Karpas-422 (cell line): ENCODE measurements around the gene TNFSF4. TPM values are rescaled to one million over a fixed set of nuclear protein-coding genes. Genes with fewer than 3 reads are reported as not detected.
"Not testable (repeated sequence)": the region's sequence is repeated elsewhere in the genome, so short reads cannot be mapped to it uniquely, and the experiment has no call there.

Experiments
- DNase-seq: peaks from one replicate; pipeline ENCODE4 v3.0.0-alpha.2; 2015
- H2AFZ ChIP-seq: fragments of 200-600 bp; sonication (generic); 2 replicates; pipeline ENCODE4 v1.6.1; 2014; ENCODE audit warnings: antibody characterized with exemption, low read length, mixed read lengths
- H3K27ac ChIP-seq: fragments of 200-600 bp; sonication (generic); 2 replicates; pipeline ENCODE4 v1.5.1; 2014; ENCODE audit warnings: mild to moderate bottlenecking, low read length, moderate library complexity
- H3K27me3 ChIP-seq: fragments of 200-600 bp; sonication (generic); 2 replicates; pipeline ENCODE4 v1.6.1; 2014; ENCODE audit warnings: low read length, mixed read lengths
- H3K36me3 ChIP-seq: fragments of 200-600 bp; sonication (generic); 2 replicates; pipeline ENCODE4 v1.6.1; 2014; ENCODE audit warnings: low read length, mixed read lengths; ENCODE audit not compliant: insufficient read depth
- H3K4me1 ChIP-seq: fragments of 200-600 bp; sonication (generic); 2 replicates; pipeline ENCODE4 v1.6.1; 2014; ENCODE audit warnings: mild to moderate bottlenecking, low read length, mixed read lengths
- H3K4me2 ChIP-seq: fragments of 200-600 bp; sonication (generic); 2 replicates; pipeline ENCODE4 v1.6.1; 2014; ENCODE audit warnings: low read length, low read depth, mild to moderate bottlenecking; ENCODE audit not compliant: poor library complexity, severe bottlenecking
- H3K4me3 ChIP-seq: fragments of 200-600 bp; sonication (generic); 2 replicates; pipeline ENCODE4 v1.5.1; 2014; ENCODE audit warnings: mild to moderate bottlenecking, antibody characterized with exemption, low read length, mixed read lengths
- H3K79me2 ChIP-seq: fragments of 200-600 bp; sonication (generic); 2 replicates; pipeline ENCODE4 v1.6.1; 2014; ENCODE audit warnings: mild to moderate bottlenecking, low read length, mixed read lengths
- H3K9ac ChIP-seq: fragments of 200-600 bp; sonication (generic); 2 replicates; pipeline ENCODE4 v1.6.0; 2014; ENCODE audit warnings: low read length
- H3K9me2 ChIP-seq: fragments of 200-600 bp; sonication (generic), shearing (Covaris generic); replicated peaks from 2 replicates; pipeline ENCODE4 v1.6.0; 2014; ENCODE audit warnings: mild to moderate bottlenecking, low read length, moderate library complexity; ENCODE audit not compliant: insufficient read depth
- H3K9me3 ChIP-seq: fragments of 300-700, 200-600 bp; sonication (generic); 2 replicates; pipeline ENCODE4 v1.6.1; 2014; ENCODE audit warnings: low read length, mixed read lengths
- H4K20me1 ChIP-seq: fragments of 200-600 bp; sonication (generic); 2 replicates; pipeline ENCODE4 v1.6.1; 2014; ENCODE audit warnings: mild to moderate bottlenecking, antibody characterized with exemption, low read length, low read depth; ENCODE audit not compliant: insufficient read depth
- total RNA-seq: library from RNA; depleted of rRNA; stranded (reverse); fragments of >200 nt; shearing (Covaris generic); gene quantifications from 2 replicates; pipeline ENCODE4 v1.2.3, GENCODE V29; 2014; ENCODE audit warnings: low replicate concordance

The TNFSF4 gene
- total RNA-seq, 1 experiment from 2014 or later, result 0.26 TPM

DNA sequence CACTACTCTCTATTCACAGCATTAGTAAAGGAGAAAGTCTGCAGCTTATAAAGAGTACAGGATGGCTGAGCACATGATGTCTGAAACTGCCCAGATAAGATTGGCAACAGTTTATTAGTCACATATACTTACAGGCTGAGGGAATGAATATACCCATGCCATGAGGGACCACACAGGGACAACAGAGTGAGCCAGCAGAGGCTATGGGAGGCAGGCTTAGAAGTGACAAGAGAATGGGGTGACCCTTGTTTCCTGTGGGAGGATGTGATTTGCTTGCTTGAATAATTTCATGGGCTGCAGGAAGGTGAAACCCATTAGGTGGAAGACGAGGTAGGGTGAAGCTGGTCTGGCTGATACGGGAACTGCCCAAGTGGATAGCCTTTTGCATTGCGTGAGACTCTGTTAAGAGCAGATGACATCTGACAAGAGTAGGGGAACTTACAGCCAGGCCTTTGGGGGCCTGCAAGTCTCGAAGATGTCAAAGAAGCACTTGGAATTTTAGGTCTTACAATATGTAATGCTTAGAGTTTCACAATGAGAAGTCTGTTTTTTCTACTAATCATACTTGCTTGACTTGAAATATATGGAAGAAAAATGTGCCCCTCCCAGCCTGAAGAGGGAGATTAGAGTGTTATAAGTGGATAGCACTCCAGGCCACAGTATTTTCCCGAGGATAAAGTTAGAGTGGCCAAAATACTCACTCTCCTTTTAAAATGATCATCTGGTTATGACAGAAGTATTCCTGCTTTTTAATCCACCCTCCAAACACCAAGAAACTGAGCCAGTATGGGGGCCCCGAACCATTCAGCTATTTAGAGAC, 34.6 kb upstream of the TNFSF4 start:
- H3K9me2 ChIP-seq, result no peaks in the 10 kb centered on the region
- DNase-seq, result no peak
- no peaks in the 10 kb centered on the region for H4K20me1 ChIP-seq
- no peaks in the 10 kb centered on the region for H3K36me3 ChIP-seq
- no peak overlapping the region for H3K9ac ChIP-seq
- H3K27ac ChIP-seq, result no peak overlapping the region
- H3K4me3 ChIP-seq, result no peak overlapping the region
- H3K79me2 ChIP-seq, result no peaks in the 10 kb centered on the region
- H3K4me2 ChIP-seq, result no peak overlapping the region
- H2AFZ ChIP-seq, result no peak overlapping the region
- peaks cover 8% of the 10 kb centered on the region for H3K9me3 ChIP-seq
- H3K4me1 ChIP-seq, result no peaks in the 10 kb centered on the region
- no peaks in the 10 kb centered on the region for H3K27me3 ChIP-seq

- Histone ChIP-seq H4K20me1 (no peaks in the 10 kb centered on the region), H3K79me2 (no peaks in the 10 kb centered on the region), H3K9me2 (no peaks in the 10 kb centered on the region), H3K27me3 (no peaks in the 10 kb centered on the region), H2AFZ (no peak overlapping the region), H3K36me3 (no peaks in the 10 kb centered on the region), H3K4me2 (no peak overlapping the region), H3K27ac (no peak overlapping the region), H3K4me1 (no peaks in the 10 kb centered on the region), H3K4me3 (no peak overlapping the region), H3K9ac (no peak overlapping the region), H3K9me3 (peaks cover 8% of the 10 kb centered on the region)
- no peak for DNase-seq
Measured at GRCh38 chr1:173240609-173241008, 33.5 kb upstream of the TNFSF4 start.

DNA sequence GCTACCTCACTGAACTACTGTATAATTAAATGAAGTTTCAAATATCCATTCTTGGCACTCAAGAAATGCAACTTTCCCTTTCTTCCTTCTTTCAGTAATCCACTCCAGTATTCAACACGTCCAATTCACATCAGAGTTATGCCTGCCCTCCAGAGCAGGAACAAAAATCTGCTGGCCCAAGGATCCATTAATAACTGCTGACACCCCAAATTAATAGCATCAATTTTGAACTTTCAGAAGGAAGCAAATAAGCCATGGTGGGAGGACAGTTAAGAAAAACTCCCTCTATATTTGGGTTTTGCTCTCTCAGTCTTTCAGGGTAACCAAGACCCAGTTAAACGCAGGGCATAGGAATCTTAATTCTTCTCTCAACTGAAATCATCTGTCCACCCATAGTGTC, 31.9 kb upstream of the TNFSF4 start:
- Histone ChIP-seq H2AFZ (no peak overlapping the region), H3K4me1 (no peaks in the 10 kb centered on the region), H4K20me1 (no peaks in the 10 kb centered on the region), H3K9me2 (no peaks in the 10 kb centered on the region), H3K4me3 (no peak overlapping the region), H3K27me3 (no peaks in the 10 kb centered on the region), H3K9me3 (peaks cover 8% of the 10 kb centered on the region), H3K27ac (no peak overlapping the region), H3K36me3 (no peaks in the 10 kb centered on the region), H3K4me2 (no peak overlapping the region), H3K79me2 (no peaks in the 10 kb centered on the region), H3K9ac (no peak overlapping the region)
- DNase-seq, result no peak

GRCh38 chr1:173234899-173235298, 27.8 kb upstream of the TNFSF4 start:
- Histone ChIP-seq H3K4me1 (no peaks in the 10 kb centered on the region), H2AFZ (no peak overlapping the region), H3K9me2 (no peaks in the 10 kb centered on the region), H3K4me2 (no peak overlapping the region), H3K79me2 (no peaks in the 10 kb centered on the region), H3K27me3 (no peaks in the 10 kb centered on the region), H4K20me1 (no peaks in the 10 kb centered on the region), H3K9me3 (no peaks in the 10 kb centered on the region), H3K27ac (no peak overlapping the region), H3K4me3 (no peak overlapping the region), H3K9ac (no peak overlapping the region), H3K36me3 (no peaks in the 10 kb centered on the region)
- DNase-seq, result no peak

GRCh38 chr1:173234434-173234833, 27.3 kb upstream of the TNFSF4 start:
- H4K20me1 ChIP-seq, H3K79me2 ChIP-seq, H3K27me3 ChIP-seq, H3K36me3 ChIP-seq, H3K27ac ChIP-seq, H3K9me2 ChIP-seq, H3K4me1 ChIP-seq, H3K9ac ChIP-seq, H3K4me2 ChIP-seq, H2AFZ ChIP-seq, DNase-seq, H3K4me3 ChIP-seq, H3K9me3 ChIP-seq: not testable (repeated sequence)

DNA sequence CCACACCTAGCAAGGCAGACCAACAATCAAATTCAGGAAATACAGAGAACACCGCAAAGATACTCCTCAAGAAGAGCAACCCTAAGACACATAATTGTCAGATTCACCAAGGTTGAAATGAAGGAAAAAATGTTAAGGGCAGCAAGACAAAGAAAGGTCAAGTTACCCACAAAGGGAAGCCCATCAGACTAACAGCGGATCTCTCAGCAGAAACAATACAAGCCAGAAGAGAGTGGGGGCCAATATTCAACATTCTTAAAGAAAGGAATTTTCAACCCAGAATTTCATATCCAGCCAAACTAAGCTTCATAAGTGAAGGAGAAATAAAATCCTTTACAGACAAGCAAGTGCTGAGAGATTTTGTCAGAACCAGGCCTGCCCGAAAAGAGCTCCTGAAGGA, 21.9 kb upstream of the TNFSF4 start:
- not testable (repeated sequence) for H4K20me1 ChIP-seq, H3K4me3 ChIP-seq, H3K9me2 ChIP-seq, DNase-seq, H3K27me3 ChIP-seq, H3K36me3 ChIP-seq, H3K4me2 ChIP-seq, H3K4me1 ChIP-seq, H3K9me3 ChIP-seq, H3K79me2 ChIP-seq, H3K27ac ChIP-seq, H2AFZ ChIP-seq, H3K9ac ChIP-seq

DNA sequence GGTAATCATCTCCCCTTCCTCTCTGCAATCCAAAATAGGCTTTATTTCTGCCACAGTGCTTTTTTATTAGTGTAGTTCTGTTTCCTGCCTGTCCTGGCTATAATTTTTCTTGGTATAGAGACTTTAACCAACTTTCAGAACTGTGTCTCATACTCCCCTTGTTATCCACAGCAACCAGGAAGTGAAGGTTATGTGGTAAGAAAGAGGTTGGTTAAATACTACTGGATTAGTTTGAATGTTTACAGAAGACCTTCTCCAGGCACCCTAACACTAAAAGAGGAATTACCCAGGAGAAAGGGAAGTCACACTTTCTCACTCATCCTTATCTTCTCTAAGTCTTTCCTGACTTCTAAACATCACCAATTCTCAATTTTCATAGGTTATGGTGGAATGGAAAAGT, 17.8 kb upstream of the TNFSF4 start:
- H4K20me1 ChIP-seq, result no peaks in the 10 kb centered on the region
- no peak overlapping the region for H3K4me2 ChIP-seq
- no peaks in the 10 kb centered on the region for H3K9me2 ChIP-seq
- H3K9me3 ChIP-seq, result no peaks in the 10 kb centered on the region
- H3K9ac ChIP-seq, result no peak overlapping the region
- H3K27me3 ChIP-seq, result no peaks in the 10 kb centered on the region
- no peaks in the 10 kb centered on the region for H3K4me1 ChIP-seq
- H3K4me3 ChIP-seq, result no peak overlapping the region
- no peak overlapping the region for H3K27ac ChIP-seq
- no peaks in the 10 kb centered on the region for H3K36me3 ChIP-seq
- H3K79me2 ChIP-seq, result no peaks in the 10 kb centered on the region
- DNase-seq, result no peak
- H2AFZ ChIP-seq, result no peak overlapping the region

DNA sequence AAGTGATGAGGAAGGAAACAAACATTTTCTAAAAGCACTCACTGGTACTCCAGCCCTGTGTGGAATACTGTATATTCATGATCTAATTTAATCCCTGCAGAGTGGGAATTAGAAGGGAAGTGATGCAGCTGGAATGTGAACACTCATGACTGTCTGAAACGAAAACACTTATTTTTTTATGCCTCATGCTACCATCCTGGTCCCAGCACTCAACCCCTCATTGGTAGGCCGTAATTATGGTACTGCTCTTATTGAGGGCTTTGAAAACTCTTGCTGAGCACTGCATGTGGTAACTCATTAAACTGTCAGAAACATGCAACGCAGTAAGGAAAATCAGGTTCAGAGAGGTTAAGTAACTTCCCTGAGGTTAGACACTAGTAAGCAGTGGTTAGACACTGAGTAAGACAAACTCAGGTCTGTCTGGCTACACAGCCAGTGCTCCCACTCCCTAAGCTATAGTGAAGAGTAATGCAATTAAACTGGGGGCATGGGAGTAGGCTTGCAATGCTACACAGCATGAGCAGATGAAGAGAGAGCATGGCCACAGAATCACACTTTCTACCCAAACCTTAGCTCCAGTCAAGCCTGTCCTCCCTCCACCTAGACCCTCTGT, 17.3 kb upstream of the TNFSF4 start:
- H4K20me1 ChIP-seq, result no peaks in the 10 kb centered on the region
- no peak overlapping the region for H3K27ac ChIP-seq
- H3K4me1 ChIP-seq, result no peaks in the 10 kb centered on the region
- no peaks in the 10 kb centered on the region for H3K79me2 ChIP-seq
- H3K36me3 ChIP-seq, result no peaks in the 10 kb centered on the region
- no peaks in the 10 kb centered on the region for H3K9me2 ChIP-seq
- H3K9ac ChIP-seq, result no peak overlapping the region
- H2AFZ ChIP-seq, result no peak overlapping the region
- no peak overlapping the region for H3K4me3 ChIP-seq
- no peaks in the 10 kb centered on the region for H3K27me3 ChIP-seq
- no peak overlapping the region for H3K4me2 ChIP-seq
- DNase-seq, result no peak
- no peaks in the 10 kb centered on the region for H3K9me3 ChIP-seq
